ENCODE results near the gene ARHGAP44.

Gene ARHGAP44

GRCh38 chr17:13003454-13003851 lies 214.2 kb downstream of the ARHGAP44 start:
- TF ChIP-seq, protein P1, sequence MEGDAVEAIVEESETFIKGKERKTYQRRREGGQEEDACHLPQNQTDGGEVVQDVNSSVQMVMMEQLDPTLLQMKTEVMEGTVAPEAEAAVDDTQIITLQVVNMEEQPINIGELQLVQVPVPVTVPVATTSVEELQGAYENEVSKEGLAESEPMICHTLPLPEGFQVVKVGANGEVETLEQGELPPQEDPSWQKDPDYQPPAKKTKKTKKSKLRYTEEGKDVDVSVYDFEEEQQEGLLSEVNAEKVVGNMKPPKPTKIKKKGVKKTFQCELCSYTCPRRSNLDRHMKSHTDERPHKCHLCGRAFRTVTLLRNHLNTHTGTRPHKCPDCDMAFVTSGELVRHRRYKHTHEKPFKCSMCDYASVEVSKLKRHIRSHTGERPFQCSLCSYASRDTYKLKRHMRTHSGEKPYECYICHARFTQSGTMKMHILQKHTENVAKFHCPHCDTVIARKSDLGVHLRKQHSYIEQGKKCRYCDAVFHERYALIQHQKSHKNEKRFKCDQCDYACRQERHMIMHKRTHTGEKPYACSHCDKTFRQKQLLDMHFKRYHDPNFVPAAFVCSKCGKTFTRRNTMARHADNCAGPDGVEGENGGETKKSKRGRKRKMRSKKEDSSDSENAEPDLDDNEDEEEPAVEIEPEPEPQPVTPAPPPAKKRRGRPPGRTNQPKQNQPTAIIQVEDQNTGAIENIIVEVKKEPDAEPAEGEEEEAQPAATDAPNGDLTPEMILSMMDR (IDR thresholded peaks at IDR 0.05; ENCODE audit: borderline replicate concordance, control extremely low read depth, extremely low read depth, insufficient read depth, missing control alignments) = no peak
- no peak for DNase-seq (ENCODE audit: low spot score)
- in situ Hi-C loops (cut with MboI; ENCODE audit: low sequenced_read_pairs, unreplicated experiment) = loop anchor here (10.0 to 25.0 kb wide), 3 partner anchors 566 to 1016 kb away; partner anchors contain the start of gene ZNF18

DNA sequence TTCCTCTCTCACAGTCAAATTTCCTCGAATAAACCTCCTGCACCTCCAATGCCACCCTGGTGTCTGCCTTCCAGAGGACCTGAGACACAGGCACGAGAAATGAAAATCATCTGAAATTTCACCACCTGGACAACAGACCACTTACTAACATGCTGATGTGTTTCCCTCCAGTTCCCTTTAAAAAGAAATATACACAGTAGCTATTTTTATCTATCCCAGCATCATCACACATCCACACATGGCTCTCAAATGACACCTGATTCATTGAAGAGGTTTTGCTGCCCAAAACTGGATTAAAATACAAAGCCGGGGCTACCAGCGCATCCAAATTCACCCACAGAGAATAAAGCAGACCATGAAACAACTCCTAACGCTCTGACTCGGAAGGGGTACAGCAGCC lies 214.6 kb downstream of the ARHGAP44 start:
- peak; percentile 10 for DNase-seq (ENCODE audit: low spot score)
- in situ Hi-C loops (cut with MboI; ENCODE audit: low sequenced_read_pairs, unreplicated experiment) = loop anchor here (10.0 to 25.0 kb wide), 3 partner anchors 567 to 1017 kb away; partner anchors contain the start of gene ZNF18
- TF ChIP-seq, protein P1 (IDR thresholded peaks at IDR 0.05; ENCODE audit: borderline replicate concordance, control extremely low read depth, extremely low read depth, insufficient read depth, missing control alignments) = no peak

GRCh38 chr17:13004336-13004735 lies 215.0 kb downstream of the ARHGAP44 start:
- DNase-seq (ENCODE audit: low spot score) = no peak
- in situ Hi-C loops (cut with MboI; ENCODE audit: low sequenced_read_pairs, unreplicated experiment) = loop anchor here (10.0 to 25.0 kb wide), 3 partner anchors 567 to 1017 kb away; partner anchors contain the start of gene ZNF18
- TF ChIP-seq, protein P1 (IDR thresholded peaks at IDR 0.05; ENCODE audit: borderline replicate concordance, control extremely low read depth, extremely low read depth, insufficient read depth, missing control alignments) = no peak

GRCh38 chr17:13005530-13005929 lies 216.2 kb downstream of the ARHGAP44 start:
- no peak for DNase-seq (ENCODE audit: low spot score)
- TF ChIP-seq, protein P1 (IDR thresholded peaks at IDR 0.05; ENCODE audit: borderline replicate concordance, control extremely low read depth, extremely low read depth, insufficient read depth, missing control alignments) = no peak
- in situ Hi-C loops (cut with MboI; ENCODE audit: low sequenced_read_pairs, unreplicated experiment) = loop anchor here (10.0 to 25.0 kb wide), 3 partner anchors 568 to 1018 kb away; partner anchors contain the start of gene ZNF18

- in situ Hi-C loops (cut with MboI; ENCODE audit: low sequenced_read_pairs, unreplicated experiment) = loop anchor here (10.0 to 25.0 kb wide), 3 partner anchors 571 to 1021 kb away; partner anchors contain the start of gene ZNF18
- TF ChIP-seq, protein P1 (IDR thresholded peaks at IDR 0.05; ENCODE audit: borderline replicate concordance, control extremely low read depth, extremely low read depth, insufficient read depth, missing control alignments) = no peak
- DNase-seq (ENCODE audit: low spot score) = no peak
Measured at GRCh38 chr17:13008461-13008860, 219.2 kb downstream of the ARHGAP44 start.

- no peak for DNase-seq (ENCODE audit: low spot score)
- TF ChIP-seq, protein P1 (IDR thresholded peaks at IDR 0.05; ENCODE audit: borderline replicate concordance, control extremely low read depth, extremely low read depth, insufficient read depth, missing control alignments) = no peak
- in situ Hi-C loops (cut with MboI; ENCODE audit: low sequenced_read_pairs, unreplicated experiment) = loop anchor here (25.0 kb wide), 2 partner anchors 574 to 1024 kb away; partner anchors contain the start of gene ZNF18
Measured at GRCh38 chr17:13010959-13011358, 221.7 kb downstream of the ARHGAP44 start.
